AG10803 (cell line): ENCODE measurements around the gene ROR2.

ENCODE experiments used
- DNase-seq: peaks from one replicate; pipeline ENCODE4 v3.0.0; 2010; ENCODE audit warnings: low read depth
- H3K4me3 ChIP-seq: 2 replicates; pipeline ENCODE4 v1.5.1; 2011; ENCODE audit warnings: mild to moderate bottlenecking, low read length, control low read depth
- CTCF ChIP-seq: conservative IDR thresholded peaks from 2 replicates; pipeline ENCODE4 v1.5.1; 2011; ENCODE audit warnings: mild to moderate bottlenecking, low read length, control low read depth, inconsistent platforms

ROR2 gene

GRCh38 chr9:91766315-91767069 lies 183.5 kb downstream of the ROR2 start:
- H3K4me3 ChIP-seq: no peak overlapping the region
- no peak for TF ChIP-seq CTCF
- no peak for DNase-seq

- no peak for DNase-seq
- H3K4me3 ChIP-seq: no peak overlapping the region
- no peak for TF ChIP-seq CTCF
Measured at GRCh38 chr9:91765296-91765695, 184.7 kb downstream of the ROR2 start.

GRCh38 chr9:91764661-91765060 lies 185.4 kb downstream of the ROR2 start:
- no peak for TF ChIP-seq CTCF
- DNase-seq: no peak
- H3K4me3 ChIP-seq: no peak overlapping the region

- no peak overlapping the region for H3K4me3 ChIP-seq
- TF ChIP-seq CTCF: no peak
- DNase-seq: no peak
Measured at GRCh38 chr9:91761362-91761761, 188.7 kb downstream of the ROR2 start.

- TF ChIP-seq CTCF: no peak
- no peak overlapping the region for H3K4me3 ChIP-seq
- DNase-seq: no peak
Measured at GRCh38 chr9:91760906-91761305, 189.1 kb downstream of the ROR2 start.

- H3K4me3 ChIP-seq: no peak overlapping the region
- peak; percentile 83 for TF ChIP-seq CTCF
- DNase-seq: peak; percentile 49
Measured at GRCh38 chr9:91758491-91758981, 191.5 kb downstream of the ROR2 start.

GRCh38 chr9:91757782-91758181 lies 192.2 kb downstream of the ROR2 start:
- H3K4me3 ChIP-seq: no peak overlapping the region
- no peak for TF ChIP-seq CTCF
- DNase-seq: peak; percentile 58
